ENCODE measurements around the gene GLG1. TPM values are rescaled to one million over a fixed set of nuclear protein-coding genes. Genes with fewer than 3 reads are reported as not detected.

GLG1 gene
- total and polyA plus RNA-seq, 4 donors: 24.6 to 156 (median 78.2) TPM

GRCh38 chr16:74607310-74607961, 522 bp upstream of the GLG1 start:
- DNase-seq (peak in 1 of 3 donors; percentile 51), ATAC-seq (ENCODE audit: insufficient read depth, low FRiP score) (peak; percentile 3)
- Histone ChIP-seq H3K27ac (ENCODE audit: low read depth in 1 of 2, low read length in 1 of 2) (peak overlapping the region; percentile 88 to 96), H3K9me3 (ENCODE audit: control insufficient read depth in 4 of 4, insufficient read depth in 3 of 4, low read length in 3 of 4) (no peaks in the 10 kb centered on the region), H3K9ac (ENCODE audit: insufficient read depth in 1 of 2, low read length in 2 of 2) (peak overlapping the region; percentile 75 to 87), H3K4me1 (ENCODE audit: control insufficient read depth in 5 of 5, insufficient read depth in 5 of 5, low read length in 5 of 5) (peaks cover 4 to 26% (median 7%) of the 10 kb centered on the region in 5 donors), H3K36me3 (ENCODE audit: control insufficient read depth in 4 of 4, insufficient read depth in 4 of 4, low read length in 4 of 4) (no peaks in the 10 kb centered on the region), H3K27me3 (ENCODE audit: control insufficient read depth in 3 of 3, insufficient read depth in 3 of 3, low read length in 2 of 3) (no peaks in the 10 kb centered on the region), H3K4me3 (peak overlapping the region; percentile 8)
- WGBS, 2 donors: 21 to 28% methylated on average over 14 of the region's 14 CpGs
- TF ChIP-seq, protein P1, sequence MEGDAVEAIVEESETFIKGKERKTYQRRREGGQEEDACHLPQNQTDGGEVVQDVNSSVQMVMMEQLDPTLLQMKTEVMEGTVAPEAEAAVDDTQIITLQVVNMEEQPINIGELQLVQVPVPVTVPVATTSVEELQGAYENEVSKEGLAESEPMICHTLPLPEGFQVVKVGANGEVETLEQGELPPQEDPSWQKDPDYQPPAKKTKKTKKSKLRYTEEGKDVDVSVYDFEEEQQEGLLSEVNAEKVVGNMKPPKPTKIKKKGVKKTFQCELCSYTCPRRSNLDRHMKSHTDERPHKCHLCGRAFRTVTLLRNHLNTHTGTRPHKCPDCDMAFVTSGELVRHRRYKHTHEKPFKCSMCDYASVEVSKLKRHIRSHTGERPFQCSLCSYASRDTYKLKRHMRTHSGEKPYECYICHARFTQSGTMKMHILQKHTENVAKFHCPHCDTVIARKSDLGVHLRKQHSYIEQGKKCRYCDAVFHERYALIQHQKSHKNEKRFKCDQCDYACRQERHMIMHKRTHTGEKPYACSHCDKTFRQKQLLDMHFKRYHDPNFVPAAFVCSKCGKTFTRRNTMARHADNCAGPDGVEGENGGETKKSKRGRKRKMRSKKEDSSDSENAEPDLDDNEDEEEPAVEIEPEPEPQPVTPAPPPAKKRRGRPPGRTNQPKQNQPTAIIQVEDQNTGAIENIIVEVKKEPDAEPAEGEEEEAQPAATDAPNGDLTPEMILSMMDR (IDR thresholded peaks at IDR 0.05; ENCODE audit: control extremely low read depth, extremely low read depth): no peak

GRCh38 chr16:74605746-74606520, 981 bp downstream of the GLG1 start:
- TF ChIP-seq, protein P1 (IDR thresholded peaks at IDR 0.05; ENCODE audit: control extremely low read depth, extremely low read depth): no peak
- DNase-seq: peak in 1 of 3 donors; percentile 18
- Histone ChIP-seq H3K27ac (ENCODE audit: low read depth in 1 of 2, low read length in 1 of 2) (peak overlapping the region; percentile 88 to 96), H3K4me1 (ENCODE audit: control insufficient read depth in 5 of 5, insufficient read depth in 5 of 5, low read length in 5 of 5) (peaks cover 4 to 31% (median 7%) of the 10 kb centered on the region in 5 donors), H3K9ac (ENCODE audit: insufficient read depth in 1 of 2, low read length in 2 of 2) (peak overlapping the region; percentile 84 to 87), H3K4me3 (peak overlapping the region; percentile 95), H3K9me3 (ENCODE audit: control insufficient read depth in 4 of 4, insufficient read depth in 3 of 4, low read length in 3 of 4) (no peaks in the 10 kb centered on the region), H3K36me3 (ENCODE audit: control insufficient read depth in 4 of 4, insufficient read depth in 4 of 4, low read length in 4 of 4) (no peaks in the 10 kb centered on the region), H3K27me3 (ENCODE audit: control insufficient read depth in 3 of 3, insufficient read depth in 3 of 3, low read length in 2 of 3) (no peaks in the 10 kb centered on the region)
- WGBS, 2 donors: 3 to 7% methylated on average over 16 to 17 of the region's 17 CpGs
- ATAC-seq (ENCODE audit: insufficient read depth, low FRiP score): peak; percentile 2

DNA sequence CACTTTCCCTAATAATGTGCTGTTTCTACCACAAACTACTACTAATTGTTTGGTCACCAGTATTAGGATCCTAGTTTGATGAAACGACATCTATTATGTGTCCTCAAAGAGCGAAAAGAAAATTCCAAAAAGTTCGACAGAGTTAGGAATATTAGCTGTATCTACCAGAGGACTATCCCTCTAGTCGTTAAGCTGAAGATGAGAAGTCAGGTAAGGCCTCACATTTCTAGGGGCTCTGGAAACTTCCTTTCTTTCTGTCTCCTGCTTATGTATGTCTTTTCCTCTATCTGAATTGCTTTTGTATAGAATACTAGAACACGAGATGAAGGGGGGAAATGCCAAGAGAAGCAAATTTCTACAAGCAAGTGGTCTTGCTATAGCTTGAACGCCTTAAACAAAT, 1.6 kb downstream of the GLG1 start:
- TF ChIP-seq, protein P1 (IDR thresholded peaks at IDR 0.05; ENCODE audit: control extremely low read depth, extremely low read depth): no peak
- no peak overlapping the region for H3K4me3 ChIP-seq
- ATAC-seq (ENCODE audit: insufficient read depth, low FRiP score) (no peak), DNase-seq (peak in 1 of 3 donors; percentile 21)
- no peaks in the 10 kb centered on the region for H3K36me3 ChIP-seq (ENCODE audit: control insufficient read depth in 4 of 4, insufficient read depth in 4 of 4, low read length in 4 of 4)
- no peaks in the 10 kb centered on the region for H3K9me3 ChIP-seq (ENCODE audit: control insufficient read depth in 4 of 4, insufficient read depth in 3 of 4, low read length in 3 of 4)
- peaks cover 4 to 31% (median 7%) of the 10 kb centered on the region in 5 donors for H3K4me1 ChIP-seq (ENCODE audit: control insufficient read depth in 5 of 5, insufficient read depth in 5 of 5, low read length in 5 of 5)
- peak overlapping the region; percentile 84 to 87 for H3K9ac ChIP-seq (ENCODE audit: insufficient read depth in 1 of 2, low read length in 2 of 2)
- peak overlapping the region in 1 of 2 donors; percentile 31 for H3K27ac ChIP-seq (ENCODE audit: low read depth in 1 of 2, low read length in 1 of 2)
- 51 to 73% methylated on average over 6 of the region's 6 CpGs for WGBS, 2 donors
- no peaks in the 10 kb centered on the region for H3K27me3 ChIP-seq (ENCODE audit: control insufficient read depth in 3 of 3, insufficient read depth in 3 of 3, low read length in 2 of 3)

Data from lung (tissue), 12 donors.